H9 (cell line): ENCODE data around the gene ELMO2. TPM values are rescaled to one million over a fixed set of nuclear protein-coding genes. Genes with fewer than 3 reads are reported as not detected.

ENCODE experiments used
- DNase-seq: peaks from one replicate; pipeline ENCODE4 v3.0.0-alpha.2; 2017
- H2AFZ ChIP-seq: one replicate; pipeline ENCODE4 v1.6.1; 2013; ENCODE audit warnings: mild to moderate bottlenecking, low read length, control low read depth, moderate library complexity
- H2AK5ac ChIP-seq: 2 replicates; pipeline ENCODE4 v1.6.1; 2013; ENCODE audit warnings: low read length, control low read depth, mixed read lengths; ENCODE audit not compliant: insufficient read length
- H2BK120ac ChIP-seq: one replicate; pipeline ENCODE4 v1.6.1; 2013; ENCODE audit warnings: low read depth, mild to moderate bottlenecking, low read length, control low read depth, inconsistent platforms; ENCODE audit not compliant: poor library complexity, severe bottlenecking
- H2BK12ac ChIP-seq: 2 replicates; pipeline ENCODE4 v1.6.1; 2013; ENCODE audit warnings: low read length, control low read depth, mixed read lengths, low read depth; ENCODE audit not compliant: insufficient read length
- H2BK15ac ChIP-seq: 2 replicates; pipeline ENCODE4 v1.6.1; 2013; ENCODE audit warnings: low read depth, low read length, control low read depth
- H2BK20ac ChIP-seq: one replicate; pipeline ENCODE4 v1.6.1; 2013; ENCODE audit warnings: low read depth, mild to moderate bottlenecking, low read length, control low read depth, inconsistent platforms; ENCODE audit not compliant: poor library complexity, severe bottlenecking
- H2BK5ac ChIP-seq: 2 replicates; pipeline ENCODE4 v1.6.1; 2013; ENCODE audit warnings: low read length, control low read depth, mixed read lengths; ENCODE audit not compliant: insufficient read length
- H3K14ac ChIP-seq: 2 replicates; pipeline ENCODE4 v1.6.1; 2013; ENCODE audit warnings: low read length, control low read depth; ENCODE audit not compliant: insufficient read depth
- H3K18ac ChIP-seq: 2 replicates; pipeline ENCODE4 v1.6.1; 2013; ENCODE audit warnings: low read depth, mild to moderate bottlenecking, mixed read lengths, low read length, control low read depth; ENCODE audit not compliant: insufficient read length
- H3K23ac ChIP-seq: 2 replicates; pipeline ENCODE4 v1.6.1; 2013; ENCODE audit warnings: low read length, control low read depth, mixed read lengths, low read depth; ENCODE audit not compliant: insufficient read length
- H3K23me2 ChIP-seq: 2 replicates; pipeline ENCODE4 v1.6.1; 2013; ENCODE audit warnings: low read depth, mild to moderate bottlenecking, mixed read lengths, low read length, control low read depth; ENCODE audit not compliant: insufficient read length, poor library complexity, severe bottlenecking
- H3K27ac ChIP-seq: 2 replicates; pipeline ENCODE4 v1.5.1; 2013; ENCODE audit warnings: low read length, control low read depth, mixed read lengths, low read depth; ENCODE audit not compliant: insufficient read length
- H3K27me3 ChIP-seq: 2 replicates; pipeline ENCODE4 v1.6.1; 2013; ENCODE audit warnings: low read length, control low read depth, inconsistent platforms; ENCODE audit not compliant: insufficient read depth
- H3K4ac ChIP-seq: 2 replicates; pipeline ENCODE4 v1.6.1; 2013; ENCODE audit warnings: low read depth, mild to moderate bottlenecking, control low read depth, inconsistent platforms, low read length, moderate library complexity
- H3K4me1 ChIP-seq: 2 replicates; pipeline ENCODE4 v1.6.1; 2013; ENCODE audit warnings: low read length, control low read depth, inconsistent platforms; ENCODE audit not compliant: insufficient read depth
- H3K4me2 ChIP-seq: 2 replicates; pipeline ENCODE4 v1.6.1; 2013; ENCODE audit warnings: low read length, control low read depth, mixed read lengths; ENCODE audit not compliant: insufficient read length, insufficient read depth
- H3K56ac ChIP-seq: 2 replicates; pipeline ENCODE4 v1.6.1; 2013; ENCODE audit warnings: low read depth, mild to moderate bottlenecking, mixed read lengths, low read length, control low read depth; ENCODE audit not compliant: insufficient read length
- H3K79me1 ChIP-seq: 2 replicates; pipeline ENCODE4 v1.6.1; 2013; ENCODE audit warnings: low read depth, mild to moderate bottlenecking, moderate library complexity, low read length, control low read depth, inconsistent platforms; ENCODE audit not compliant: insufficient read depth, poor library complexity, severe bottlenecking
- H3K79me2 ChIP-seq: 2 replicates; pipeline ENCODE4 v1.6.1; 2013; ENCODE audit warnings: low read length, control low read depth, inconsistent platforms; ENCODE audit not compliant: insufficient read depth
- H3K9ac ChIP-seq: 2 replicates; pipeline ENCODE4 v1.6.1; 2013; ENCODE audit warnings: low read length, control low read depth, mixed read lengths; ENCODE audit not compliant: insufficient read length; ENCODE audit errors: extremely low read depth
- H3K9me3 ChIP-seq: one replicate; pipeline ENCODE4 v1.6.1; 2013; ENCODE audit warnings: low read depth, low read length, inconsistent platforms; ENCODE audit not compliant: control insufficient read depth
- H3T11ph ChIP-seq: one replicate; pipeline ENCODE4 v1.6.1; 2013; ENCODE audit warnings: mild to moderate bottlenecking, low read length, control low read depth, inconsistent platforms
- H4K20me1 ChIP-seq: one replicate; pipeline ENCODE4 v1.6.1; 2013; ENCODE audit not compliant: control insufficient read depth, insufficient read length, insufficient read depth
- H4K5ac ChIP-seq: 2 replicates; pipeline ENCODE4 v1.6.1; 2013; ENCODE audit warnings: low read depth, mild to moderate bottlenecking, mixed read lengths, low read length, control low read depth; ENCODE audit not compliant: insufficient read length
- H4K8ac ChIP-seq: replicated peaks from 2 replicates; pipeline ENCODE4 v1.6.1; 2013; ENCODE audit warnings: low read length, control low read depth, mixed read lengths, low read depth; ENCODE audit not compliant: insufficient read length
- H4K91ac ChIP-seq: 2 replicates; pipeline ENCODE4 v1.6.1; 2013; ENCODE audit warnings: low read depth, mild to moderate bottlenecking, moderate library complexity, mixed read lengths, low read length, control low read depth; ENCODE audit not compliant: insufficient read length
- H3K27ac Mint-ChIP-seq, 3 experiments: 2 replicates in 2 of 3; 3 replicates in 1 of 3; pipeline ENCODE4 v1.8.0; 2020 to 2021; ENCODE audit warnings: mixed read lengths in 3 of 3, mild to moderate bottlenecking in 1 of 3, moderate library complexity in 1 of 3
- H3K27me3 Mint-ChIP-seq: 2 replicates; pipeline ENCODE4 v1.8.0; 2021; ENCODE audit warnings: low read depth, mild to moderate bottlenecking, moderate library complexity, mixed read lengths
- H3K36me3 Mint-ChIP-seq, 3 experiments: 2 replicates in 2 of 3; 3 replicates in 1 of 3; pipeline ENCODE4 v1.8.0; 2020 to 2021; ENCODE audit warnings: low read depth in 3 of 3, mixed read lengths in 3 of 3; ENCODE audit not compliant: insufficient read depth in 1 of 3
- H3K4me1 Mint-ChIP-seq, 2 experiments: 2 replicates each; pipeline ENCODE4 v1.8.0; 2020; ENCODE audit warnings: mixed read lengths in 2 of 2
- H3K4me3 Mint-ChIP-seq, 2 experiments: 2 replicates in 1 of 2; 3 replicates in 1 of 2; pipeline ENCODE4 v1.8.0; 2020 to 2021; ENCODE audit warnings: mild to moderate bottlenecking in 2 of 2, mixed read lengths in 2 of 2, moderate library complexity in 1 of 2
- H3K9me3 Mint-ChIP-seq, 2 experiments: 2 replicates in 1 of 2; 3 replicates in 1 of 2; pipeline ENCODE4 v1.8.0; 2020; ENCODE audit warnings: mild to moderate bottlenecking in 2 of 2, mixed read lengths in 2 of 2, moderate library complexity in 1 of 2
- WGBS: extraction: QIAGEN DNeasy Blood & Tissue Kit; methylation state at CpG from one replicate; pipeline ENCODE4 v1.1.7; 2013; ENCODE audit warnings: missing lambda C conversion rate, low lambda C conversion rate, mixed read lengths; ENCODE audit not compliant: insufficient read length; ENCODE audit errors: extremely low coverage; 5-methylcytosine and 5-hydroxymethylcytosine counted together
- total RNA-seq: library from RNA; stranded (reverse); gene quantifications from 2 replicates; pipeline ENCODE4 v1.2.1, GENCODE V29; 2021
- TF ChIP-seq, protein P1 (sequence below): fragments of 200-600 bp; sonication (generic); conservative IDR thresholded peaks from 3 replicates; pipeline ENCODE4 v1.8.0; 2021; ENCODE audit warnings: antibody characterized with exemption, mild to moderate bottlenecking

ELMO2 gene
- total RNA-seq, 1 experiment from 2014 or later: 32.5 TPM

DNA sequence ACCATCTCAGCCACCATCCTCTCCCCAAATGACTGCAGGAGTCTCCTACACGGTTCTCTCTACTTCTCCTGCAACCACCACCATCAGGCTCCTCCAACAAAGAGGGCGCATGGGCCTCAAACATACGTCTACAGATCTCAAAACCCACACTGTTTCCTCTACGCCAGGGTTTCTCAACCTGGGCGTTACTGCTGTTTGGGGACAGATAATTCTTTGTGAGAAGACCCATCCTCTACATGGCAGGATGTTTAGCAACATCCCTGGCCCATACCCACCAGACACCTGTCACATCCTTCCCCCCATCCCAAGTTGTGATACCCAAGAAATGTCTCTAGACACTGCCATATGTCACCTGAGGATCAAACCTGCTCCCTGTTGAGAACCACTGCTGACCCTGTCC is 45.0 kb downstream of the ELMO2 start:
- H3K27ac Mint-ChIP-seq: peak overlapping the region in 2 of 3 experiments; percentile 6 to 24; a peak in 3 of 7 replicates
- H2BK12ac ChIP-seq: no peak overlapping the region
- H4K8ac ChIP-seq: no peak overlapping the region

More for the DNA sequence above, 45.0 kb downstream of the ELMO2 start:
- Histone ChIP-seq H2BK20ac (no peak overlapping the region), H3K9me3 (no peaks in the 10 kb centered on the region), H2AK5ac (no peak overlapping the region), H3K27ac (no peak overlapping the region), H3K23me2 (peaks cover 4% of the 10 kb centered on the region), H3K79me2 (no peaks in the 10 kb centered on the region; the same call in 1 of the 2 replicates), H3K79me1 (no peaks in the 10 kb centered on the region), H4K91ac (no peak overlapping the region), H2AFZ (no peak overlapping the region), H2BK120ac (no peak overlapping the region), H2BK15ac (no peak overlapping the region), H3K4ac (no peak overlapping the region), H4K20me1 (no peaks in the 10 kb centered on the region), H3K4me2 (no peak overlapping the region), H3K27me3 (no peaks in the 10 kb centered on the region), H3T11ph (no peak overlapping the region), H3K18ac (no peak overlapping the region), H4K5ac (no peak overlapping the region), H3K56ac (no peak overlapping the region), H2BK5ac (no peak overlapping the region), H3K23ac (no peak overlapping the region), H3K14ac (no peak overlapping the region), H3K4me1 (no peaks in the 10 kb centered on the region), H3K9ac (no peak overlapping the region)
- Mint-ChIP-seq H3K36me3 (peaks cover 10 to 41% (median 27%) of the 10 kb centered on the region in 3 experiments; a peak in 6 of 7 replicates), H3K4me3 (no peak overlapping the region; a peak in 1 of 5 replicates), H3K9me3 (no peaks in the 10 kb centered on the region), H3K27me3 (no peaks in the 10 kb centered on the region; the same call in 1 of the 2 replicates), H3K4me1 (peaks cover 13 to 16% of the 10 kb centered on the region in 2 experiments)
- no CpG with 5 or more reads among the region's 5 CpGs for WGBS
- TF ChIP-seq, protein P1, sequence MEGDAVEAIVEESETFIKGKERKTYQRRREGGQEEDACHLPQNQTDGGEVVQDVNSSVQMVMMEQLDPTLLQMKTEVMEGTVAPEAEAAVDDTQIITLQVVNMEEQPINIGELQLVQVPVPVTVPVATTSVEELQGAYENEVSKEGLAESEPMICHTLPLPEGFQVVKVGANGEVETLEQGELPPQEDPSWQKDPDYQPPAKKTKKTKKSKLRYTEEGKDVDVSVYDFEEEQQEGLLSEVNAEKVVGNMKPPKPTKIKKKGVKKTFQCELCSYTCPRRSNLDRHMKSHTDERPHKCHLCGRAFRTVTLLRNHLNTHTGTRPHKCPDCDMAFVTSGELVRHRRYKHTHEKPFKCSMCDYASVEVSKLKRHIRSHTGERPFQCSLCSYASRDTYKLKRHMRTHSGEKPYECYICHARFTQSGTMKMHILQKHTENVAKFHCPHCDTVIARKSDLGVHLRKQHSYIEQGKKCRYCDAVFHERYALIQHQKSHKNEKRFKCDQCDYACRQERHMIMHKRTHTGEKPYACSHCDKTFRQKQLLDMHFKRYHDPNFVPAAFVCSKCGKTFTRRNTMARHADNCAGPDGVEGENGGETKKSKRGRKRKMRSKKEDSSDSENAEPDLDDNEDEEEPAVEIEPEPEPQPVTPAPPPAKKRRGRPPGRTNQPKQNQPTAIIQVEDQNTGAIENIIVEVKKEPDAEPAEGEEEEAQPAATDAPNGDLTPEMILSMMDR: no peak
- no peak for DNase-seq
